Measurements from ENCODE around the gene MAPK11.

Gene MAPK11

DNA sequence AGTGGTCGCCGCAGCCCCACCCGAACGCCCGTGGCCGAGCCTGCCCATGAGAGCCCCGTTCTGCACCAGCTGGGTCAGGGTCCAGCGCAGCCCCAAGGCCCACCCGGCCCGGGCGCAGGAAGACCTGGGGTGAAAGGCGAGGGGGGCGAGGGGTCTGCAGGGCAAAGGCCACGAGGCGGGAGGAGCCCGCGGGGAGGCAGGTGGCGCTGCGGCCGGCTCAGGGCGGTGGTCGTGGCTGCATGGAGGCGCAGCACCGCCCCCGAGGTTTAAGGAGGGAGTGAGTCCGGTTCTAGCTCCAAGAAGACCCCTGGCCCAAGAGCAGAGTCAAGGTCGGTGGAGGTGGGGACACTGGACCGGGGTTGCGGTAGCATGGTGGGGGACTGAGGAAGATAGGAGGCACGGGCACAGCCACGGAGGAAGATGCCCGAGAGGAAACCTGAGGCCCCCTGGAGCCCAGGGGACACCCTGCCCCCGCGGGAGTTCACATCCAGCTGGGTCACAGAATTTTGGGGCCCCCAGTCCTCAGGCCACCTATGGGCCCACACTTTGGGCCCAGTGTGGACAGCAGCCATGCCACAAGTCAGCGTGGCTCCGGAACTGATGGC, 18.6 kb downstream of the MAPK11 start:
- H3K9me3 ChIP-seq (ENCODE audit: control insufficient read depth, low read length), result no peaks in the 10 kb centered on the region
- peaks cover 7% of the 10 kb centered on the region for H3K4me1 ChIP-seq (ENCODE audit: control insufficient read depth, insufficient read depth, low read length, poor library complexity, severe bottlenecking)
- H3K27ac ChIP-seq (ENCODE audit: low read depth, low read length, severe bottlenecking), result no peak overlapping the region
- H3K4me3 ChIP-seq (ENCODE audit: extremely low read depth, insufficient read depth, low read length, poor library complexity, severe bottlenecking), result peak overlapping the region; percentile 72
- H3K36me3 ChIP-seq (ENCODE audit: control insufficient read depth, insufficient read depth, low read length), result peaks cover 24% of the 10 kb centered on the region
- WGBS, 2 experiments (ENCODE audit: insufficient coverage in 2 of 2), result 15 to 23% methylated on average over 32 to 34 of the region's 36 CpGs

GRCh38 chr22:50250555-50251476, 19.4 kb downstream of the MAPK11 start, which contains the start of gene HDAC10:
Gene HDAC10, minus strand, starts transcription at chr22:50251265. Its CDS starts 233 bp downstream, at chr22:50251032.
- peaks cover 7% of the 10 kb centered on the region for H3K4me1 ChIP-seq (ENCODE audit: control insufficient read depth, insufficient read depth, low read length, poor library complexity, severe bottlenecking)
- H3K27ac ChIP-seq (ENCODE audit: low read depth, low read length, severe bottlenecking), result peak within 1 kb of the TSS; percentile 71
- peaks cover 29% of the 10 kb centered on the region for H3K36me3 ChIP-seq (ENCODE audit: control insufficient read depth, insufficient read depth, low read length)
- 2% methylated on average over 62 to 81 of the region's 81 CpGs for WGBS, 2 experiments (ENCODE audit: insufficient coverage in 2 of 2)
- H3K4me3 ChIP-seq (ENCODE audit: extremely low read depth, insufficient read depth, low read length, poor library complexity, severe bottlenecking), result peak within 1 kb of the TSS; percentile 72
- no peaks in the 10 kb centered on the region for H3K9me3 ChIP-seq (ENCODE audit: control insufficient read depth, low read length)

- peaks cover 27% of the 10 kb centered on the region for H3K36me3 ChIP-seq (ENCODE audit: control insufficient read depth, insufficient read depth, low read length)
- no peak overlapping the region for H3K27ac ChIP-seq (ENCODE audit: low read depth, low read length, severe bottlenecking)
- 93 to 96% methylated on average over 11 of the region's 11 CpGs for WGBS, 2 experiments (ENCODE audit: insufficient coverage in 2 of 2)
- peak overlapping the region; percentile 72 for H3K4me3 ChIP-seq (ENCODE audit: extremely low read depth, insufficient read depth, low read length, poor library complexity, severe bottlenecking)
- peaks cover 7% of the 10 kb centered on the region for H3K4me1 ChIP-seq (ENCODE audit: control insufficient read depth, insufficient read depth, low read length, poor library complexity, severe bottlenecking)
- H3K9me3 ChIP-seq (ENCODE audit: control insufficient read depth, low read length), result no peaks in the 10 kb centered on the region
Measured at GRCh38 chr22:50250249-50250554, 20.0 kb downstream of the MAPK11 start.

DNA sequence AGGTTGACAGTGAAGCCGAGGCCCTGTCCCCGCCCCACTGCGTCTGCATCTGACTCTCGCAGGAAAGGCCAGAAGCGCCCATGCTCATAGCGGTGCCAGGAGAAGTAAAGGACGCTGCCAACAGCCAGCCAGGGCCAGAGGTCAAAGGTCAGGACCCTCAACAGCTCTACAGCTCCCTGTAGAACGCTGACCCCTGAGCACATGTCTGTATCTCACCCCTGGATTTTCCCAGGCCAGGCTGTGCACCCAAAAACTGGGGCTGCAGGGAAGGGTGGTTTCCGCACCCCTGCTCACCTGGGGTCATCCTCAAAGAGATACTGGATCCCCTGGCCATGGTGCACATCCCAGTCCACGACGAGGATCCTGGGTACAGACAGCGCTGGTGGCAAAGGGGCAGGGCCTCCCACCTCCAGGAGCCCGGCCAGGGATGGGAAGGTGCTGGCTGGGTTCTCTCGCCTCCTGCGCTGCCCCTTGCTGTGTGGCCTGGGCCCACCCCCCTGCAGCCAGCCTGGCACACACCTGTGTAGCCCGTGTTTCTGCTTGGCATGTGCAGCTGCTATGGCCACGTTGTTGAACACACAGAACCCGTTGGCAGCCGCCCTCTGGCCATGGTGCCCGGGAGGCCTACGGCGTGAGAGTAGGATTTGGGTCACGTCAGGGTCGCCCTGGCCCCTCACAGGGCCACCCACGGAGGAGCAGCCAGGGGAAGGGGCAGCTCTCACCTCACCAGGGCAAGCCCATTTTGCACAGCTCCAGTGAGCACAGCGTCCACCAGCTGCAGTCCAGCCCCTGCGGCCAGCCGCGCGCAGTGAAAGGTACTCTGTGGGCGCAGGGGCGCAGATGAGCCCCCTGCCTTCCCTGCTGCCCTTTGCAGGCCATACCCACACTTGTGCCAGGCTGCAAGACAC, 20.6 kb downstream of the MAPK11 start:
- H3K4me3 ChIP-seq (ENCODE audit: extremely low read depth, insufficient read depth, low read length, poor library complexity, severe bottlenecking), result no peak overlapping the region
- 96 to 98% methylated on average over 28 to 31 of the region's 32 CpGs for WGBS, 2 experiments (ENCODE audit: insufficient coverage in 2 of 2)
- peaks cover 7% of the 10 kb centered on the region for H3K4me1 ChIP-seq (ENCODE audit: control insufficient read depth, insufficient read depth, low read length, poor library complexity, severe bottlenecking)
- H3K36me3 ChIP-seq (ENCODE audit: control insufficient read depth, insufficient read depth, low read length), result peaks cover 22% of the 10 kb centered on the region
- no peaks in the 10 kb centered on the region for H3K9me3 ChIP-seq (ENCODE audit: control insufficient read depth, low read length)
- no peak overlapping the region for H3K27ac ChIP-seq (ENCODE audit: low read depth, low read length, severe bottlenecking)

- Histone ChIP-seq H3K4me1 (ENCODE audit: control insufficient read depth, insufficient read depth, low read length, poor library complexity, severe bottlenecking) (peaks cover 12% of the 10 kb centered on the region), H3K4me3 (ENCODE audit: extremely low read depth, insufficient read depth, low read length, poor library complexity, severe bottlenecking) (no peak overlapping the region), H3K36me3 (ENCODE audit: control insufficient read depth, insufficient read depth, low read length) (peaks cover 21% of the 10 kb centered on the region), H3K27ac (ENCODE audit: low read depth, low read length, severe bottlenecking) (no peak overlapping the region), H3K9me3 (ENCODE audit: control insufficient read depth, low read length) (no peaks in the 10 kb centered on the region)
- WGBS, 2 experiments (ENCODE audit: insufficient coverage in 2 of 2), result 93 to 94% methylated on average over 7 to 26 of the region's 29 CpGs
Measured at GRCh38 chr22:50248196-50249081, 21.7 kb downstream of the MAPK11 start.

DNA sequence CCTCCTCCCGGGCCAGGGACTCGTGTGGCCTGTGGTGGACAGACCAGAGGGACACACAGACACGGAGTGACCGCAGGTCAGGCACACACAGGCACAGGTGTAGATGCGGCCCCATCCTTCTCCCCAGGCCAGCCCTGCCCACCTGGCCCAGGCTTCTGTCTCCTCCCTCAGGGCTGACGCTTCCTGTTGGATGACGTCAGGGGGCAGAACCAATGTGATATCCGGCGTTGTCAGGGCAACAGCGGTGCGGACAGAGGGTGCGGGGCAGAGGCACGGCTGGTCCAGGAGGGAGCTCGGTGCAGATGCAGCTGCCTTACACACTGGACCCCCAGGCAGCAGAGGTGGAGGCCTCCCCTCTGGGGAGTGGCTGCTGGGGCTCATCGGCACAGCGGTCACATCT, 22.4 kb downstream of the MAPK11 start:
- no peaks in the 10 kb centered on the region for H3K9me3 ChIP-seq (ENCODE audit: control insufficient read depth, low read length)
- H3K36me3 ChIP-seq (ENCODE audit: control insufficient read depth, insufficient read depth, low read length), result peaks cover 21% of the 10 kb centered on the region
- peaks cover 14% of the 10 kb centered on the region for H3K4me1 ChIP-seq (ENCODE audit: control insufficient read depth, insufficient read depth, low read length, poor library complexity, severe bottlenecking)
- H3K4me3 ChIP-seq (ENCODE audit: extremely low read depth, insufficient read depth, low read length, poor library complexity, severe bottlenecking), result no peak overlapping the region
- H3K27ac ChIP-seq (ENCODE audit: low read depth, low read length, severe bottlenecking), result no peak overlapping the region
- 64 to 71% methylated on average over 15 to 16 of the region's 16 CpGs for whole genome bisulfite sequencing, 2 experiments (ENCODE audit: insufficient coverage in 2 of 2)

GRCh38 chr22:50246242-50247175, 23.7 kb downstream of the MAPK11 start:
- Histone ChIP-seq H3K4me3 (ENCODE audit: extremely low read depth, insufficient read depth, low read length, poor library complexity, severe bottlenecking) (peak overlapping the region; percentile 95), H3K9me3 (ENCODE audit: control insufficient read depth, low read length) (no peaks in the 10 kb centered on the region), H3K36me3 (ENCODE audit: control insufficient read depth, insufficient read depth, low read length) (peaks cover 21% of the 10 kb centered on the region), H3K27ac (ENCODE audit: low read depth, low read length, severe bottlenecking) (no peak overlapping the region), H3K4me1 (ENCODE audit: control insufficient read depth, insufficient read depth, low read length, poor library complexity, severe bottlenecking) (peaks cover 18% of the 10 kb centered on the region)
- WGBS, 2 experiments (ENCODE audit: insufficient coverage in 2 of 2), result 86 to 89% methylated on average over 14 to 19 of the region's 20 CpGs

DNA sequence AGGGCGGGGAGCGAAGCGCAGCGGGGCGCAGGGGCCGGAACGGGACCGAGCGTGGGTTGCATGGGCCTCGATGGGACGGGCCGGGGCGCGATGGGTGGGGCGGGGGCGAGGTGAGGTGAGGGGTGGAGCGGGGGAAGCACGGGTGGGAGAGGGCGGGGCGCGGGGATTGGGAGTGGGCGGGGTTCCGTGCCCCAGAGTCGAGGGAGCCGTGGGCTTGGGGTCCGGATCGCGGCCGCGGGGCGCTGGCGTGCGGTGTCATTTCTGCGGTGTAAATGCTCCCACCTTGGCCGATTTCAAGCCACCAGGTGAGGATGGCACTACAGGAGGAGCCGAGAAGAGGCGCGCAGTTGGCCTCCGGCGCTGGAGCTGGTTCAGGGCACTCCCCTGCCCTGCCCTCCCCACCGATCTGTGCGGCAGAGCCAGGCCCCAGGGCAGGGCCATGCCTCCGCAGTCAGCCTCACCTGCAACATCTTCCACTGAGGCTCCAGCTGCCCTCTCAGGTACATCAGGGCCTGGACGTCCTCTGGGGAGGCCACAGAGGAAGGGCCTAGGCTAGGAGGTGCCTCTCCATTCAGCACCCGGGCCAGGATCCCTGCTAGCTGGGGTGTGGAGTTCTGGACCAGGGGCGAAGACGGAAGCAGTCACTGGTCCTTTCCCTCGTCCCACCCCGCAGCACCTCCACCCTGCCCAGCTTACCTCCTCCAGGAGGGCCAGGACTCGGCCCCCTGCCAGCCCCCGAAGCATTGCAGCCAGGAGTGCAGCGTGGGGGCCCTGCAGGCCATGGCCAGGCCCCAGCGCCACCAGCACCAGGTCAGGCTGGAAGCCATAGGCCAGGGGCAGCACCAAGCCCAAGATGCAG, 24.7 kb downstream of the MAPK11 start:
- Histone ChIP-seq H3K9me3 (ENCODE audit: control insufficient read depth, low read length) (no peaks in the 10 kb centered on the region), H3K36me3 (ENCODE audit: control insufficient read depth, insufficient read depth, low read length) (peaks cover 21% of the 10 kb centered on the region), H3K27ac (ENCODE audit: low read depth, low read length, severe bottlenecking) (peak overlapping the region; percentile 85), H3K4me1 (ENCODE audit: control insufficient read depth, insufficient read depth, low read length, poor library complexity, severe bottlenecking) (peaks cover 18% of the 10 kb centered on the region), H3K4me3 (ENCODE audit: extremely low read depth, insufficient read depth, low read length, poor library complexity, severe bottlenecking) (peak overlapping the region; percentile 95)
- WGBS, 2 experiments (ENCODE audit: insufficient coverage in 2 of 2), result 20 to 41% methylated on average over 21 to 39 of the region's 53 CpGs
